ENCODE data around the gene ALDH3B1. TPM values are rescaled to one million over a fixed set of nuclear protein-coding genes. Genes with fewer than 3 reads are reported as not detected.

Gene ALDH3B1
- polyA plus RNA-seq, 1 donor (not counting 4 experiments of a cell fraction or from before 2014, with no cell fraction given): 0.16 TPM

GRCh38 chr11:68061508-68061907, 51.4 kb downstream of the ALDH3B1 start:
- DNase-seq (ENCODE audit: low read depth, low spot score) (no peak), FAIRE-seq (no peak)
- Histone ChIP-seq H3K4me3 (ENCODE audit: control insufficient read depth in 2 of 3, extremely low read depth in 1 of 3, insufficient read depth in 2 of 3, low read depth in 1 of 3, low read length in 3 of 3) (no peak overlapping the region), H4K20me1 (ENCODE audit: control insufficient read depth, extremely low read depth, insufficient read depth, low read length) (no peaks in the 10 kb centered on the region), H2AFZ (ENCODE audit: control insufficient read depth, low read length) (no peak overlapping the region), H3K36me3 (ENCODE audit: control insufficient read depth in 2 of 2, extremely low read depth in 1 of 2, insufficient read depth in 2 of 2, low read length in 2 of 2) (peaks cover 3 to 5% of the 10 kb centered on the region in 2 experiments), H3K9me1 (ENCODE audit: control insufficient read depth, extremely low read depth, insufficient read depth, low read length) (no peaks in the 10 kb centered on the region), H3K27me3 (ENCODE audit: control insufficient read depth, extremely low read depth, insufficient read depth, low read length) (no peaks in the 10 kb centered on the region), H3K9ac (ENCODE audit: control insufficient read depth, extremely low read depth, insufficient read depth, low read length) (no peak overlapping the region), H3K79me2 (ENCODE audit: control insufficient read depth, insufficient read depth, low read length) (no peaks in the 10 kb centered on the region), H3K4me2 (ENCODE audit: control insufficient read depth, extremely low read depth, insufficient read depth, low read depth, low read length) (no peak overlapping the region), H3K9me3 (ENCODE audit: control insufficient read depth, low read depth, low read length) (no peaks in the 10 kb centered on the region), H3K27ac (ENCODE audit: control insufficient read depth, insufficient read depth, low read length) (no peak overlapping the region), H3K4me1 (ENCODE audit: control insufficient read depth, extremely low read depth, insufficient read depth, low read length) (no peaks in the 10 kb centered on the region)
- dilution Hi-C loops (cut with MboI; ENCODE audit: extremely low pct_ligation_motif_present, low sequenced_read_pairs): no loop called here
- TF ChIP-seq CTCF (optimal IDR thresholded peaks at IDR 0.05 in 1 of 3, IDR thresholded peaks at IDR 0.05 in 1 of 3, conservative IDR thresholded peaks at IDR 0.05 in 1 of 3; ENCODE audit: extremely low read depth in 1 of 3, insufficient read depth in 2 of 3, low read length in 3 of 3) (no peak), EZH2 (IDR thresholded peaks at IDR 0.05; ENCODE audit: low read length) (no peak)

GRCh38 chr11:68064926-68065325, 54.8 kb downstream of the ALDH3B1 start:
- Histone ChIP-seq H3K9me3 (ENCODE audit: control insufficient read depth, low read depth, low read length) (no peaks in the 10 kb centered on the region), H2AFZ (ENCODE audit: control insufficient read depth, low read length) (no peak overlapping the region), H4K20me1 (ENCODE audit: control insufficient read depth, extremely low read depth, insufficient read depth, low read length) (no peaks in the 10 kb centered on the region), H3K27me3 (ENCODE audit: control insufficient read depth, extremely low read depth, insufficient read depth, low read length) (no peaks in the 10 kb centered on the region), H3K27ac (ENCODE audit: control insufficient read depth, insufficient read depth, low read length) (no peak overlapping the region), H3K9ac (ENCODE audit: control insufficient read depth, extremely low read depth, insufficient read depth, low read length) (no peak overlapping the region), H3K9me1 (ENCODE audit: control insufficient read depth, extremely low read depth, insufficient read depth, low read length) (no peaks in the 10 kb centered on the region), H3K4me3 (ENCODE audit: control insufficient read depth in 2 of 3, extremely low read depth in 1 of 3, insufficient read depth in 2 of 3, low read depth in 1 of 3, low read length in 3 of 3) (no peak overlapping the region), H3K79me2 (ENCODE audit: control insufficient read depth, insufficient read depth, low read length) (no peaks in the 10 kb centered on the region), H3K4me1 (ENCODE audit: control insufficient read depth, extremely low read depth, insufficient read depth, low read length) (no peaks in the 10 kb centered on the region), H3K36me3 (ENCODE audit: control insufficient read depth in 2 of 2, extremely low read depth in 1 of 2, insufficient read depth in 2 of 2, low read length in 2 of 2) (peaks cover 3 to 7% of the 10 kb centered on the region in 2 experiments), H3K4me2 (ENCODE audit: control insufficient read depth, extremely low read depth, insufficient read depth, low read depth, low read length) (no peak overlapping the region)
- TF ChIP-seq CTCF (optimal IDR thresholded peaks at IDR 0.05 in 1 of 3, IDR thresholded peaks at IDR 0.05 in 1 of 3, conservative IDR thresholded peaks at IDR 0.05 in 1 of 3; ENCODE audit: extremely low read depth in 1 of 3, insufficient read depth in 2 of 3, low read length in 3 of 3) (no peak), EZH2 (IDR thresholded peaks at IDR 0.05; ENCODE audit: low read length) (no peak)
- no peak for DNase-seq (ENCODE audit: low read depth, low spot score)
- dilution Hi-C loops (cut with MboI; ENCODE audit: extremely low pct_ligation_motif_present, low sequenced_read_pairs): no loop called here
- FAIRE-seq: no peak
